GM19455 (cell line): Measurements from ENCODE around the gene LMNA.

Experiments used
- ATAC-seq: cut with Tn5 transposase; IDR thresholded peaks from one replicate; pipeline ENCODE4 v1.9.1; 2021; ENCODE audit not compliant: unreplicated experiment

The LMNA gene

GRCh38 chr1:156138458-156138867 lies 24.0 kb downstream of the LMNA start:
- no peak for ATAC-seq

- no peak for ATAC-seq
These were observed 26.6 kb downstream of the LMNA start for GRCh38 chr1:156140879-156141707.

- no peak for ATAC-seq
These were observed 29.4 kb downstream of the LMNA start for GRCh38 chr1:156143765-156144489.

- no peak for ATAC-seq
These were observed 30.2 kb downstream of the LMNA start for GRCh38 chr1:156144742-156145141.

GRCh38 chr1:156145650-156146019 lies 31.1 kb downstream of the LMNA start:
- ATAC-seq: no peak

- ATAC-seq: no peak
These were observed 31.7 kb downstream of the LMNA start for GRCh38 chr1:156146020-156146768.

GRCh38 chr1:156146769-156147405 lies 32.4 kb downstream of the LMNA start:
- no peak for ATAC-seq

GRCh38 chr1:156148216-156148615 lies 33.7 kb downstream of the LMNA start:
- ATAC-seq: no peak

- peak; percentile 51 for ATAC-seq
These were observed 35.1 kb downstream of the LMNA start for GRCh38 chr1:156149374-156150332.

- no peak for ATAC-seq
These were observed 36.0 kb downstream of the LMNA start for GRCh38 chr1:156150333-156151011.

GRCh38 chr1:156151093-156151688 lies 36.7 kb downstream of the LMNA start:
- ATAC-seq: no peak

GRCh38 chr1:156152628-156153027 lies 38.1 kb downstream of the LMNA start:
- no peak for ATAC-seq

GRCh38 chr1:156153362-156153761 lies 38.9 kb downstream of the LMNA start, which contains the start of gene SEMA4A:
SEMA4A (plus strand) TSS chr1:156153585; CDS start chr1:156154579, 994 bp downstream.
- no peak for ATAC-seq

GRCh38 chr1:156154317-156154749 lies 39.8 kb downstream of the LMNA start:
- ATAC-seq: no peak

GRCh38 chr1:156155756-156156510 lies 41.4 kb downstream of the LMNA start:
- no peak for ATAC-seq

GRCh38 chr1:156157506-156157905 lies 43.0 kb downstream of the LMNA start:
- ATAC-seq: no peak

GRCh38 chr1:156157966-156158365 lies 43.5 kb downstream of the LMNA start:
- ATAC-seq: no peak
